Breast epithelium (tissue), 3 donors: ENCODE measurements around the gene SLC15A3.

Experiments
- POLR2A ChIP-seq: fragments of 450-650 bp; IDR thresholded peaks from one replicate; pipeline ENCODE4 v1.6.1; 2016; ENCODE audit warnings: antibody characterized with exemption, mild to moderate bottlenecking, moderate library complexity
- TF ChIP-seq, protein P1 (sequence below), 3 donors: fragments of 450-650 bp; IDR thresholded peaks; one replicate each; pipeline ENCODE4 v1.5.1; 2016 to 2017; ENCODE audit warnings: antibody characterized with exemption in 3 of 3, mild to moderate bottlenecking in 3 of 3, moderate library complexity in 3 of 3

DNA sequence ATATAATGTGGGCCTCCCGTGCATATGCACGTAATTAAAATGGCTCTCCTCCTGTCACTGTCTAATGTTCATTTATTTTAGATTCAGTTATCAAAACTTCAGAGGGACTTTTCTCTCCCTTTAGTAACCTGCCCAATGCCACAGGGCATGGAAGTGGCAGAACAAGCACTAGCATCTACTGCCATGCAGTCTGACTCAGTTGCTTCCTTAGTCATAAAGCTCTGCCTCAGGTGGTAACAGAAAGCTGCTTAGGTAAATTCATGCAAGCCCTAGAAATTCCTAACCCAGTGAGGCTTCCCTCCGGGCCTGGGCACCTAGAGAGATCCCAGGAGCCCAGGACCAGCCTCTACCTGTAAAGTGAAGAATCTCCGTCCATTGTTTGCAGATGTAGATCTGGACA is 54.5 kb downstream of the SLC15A3 start:
- TF ChIP-seq, protein P1, sequence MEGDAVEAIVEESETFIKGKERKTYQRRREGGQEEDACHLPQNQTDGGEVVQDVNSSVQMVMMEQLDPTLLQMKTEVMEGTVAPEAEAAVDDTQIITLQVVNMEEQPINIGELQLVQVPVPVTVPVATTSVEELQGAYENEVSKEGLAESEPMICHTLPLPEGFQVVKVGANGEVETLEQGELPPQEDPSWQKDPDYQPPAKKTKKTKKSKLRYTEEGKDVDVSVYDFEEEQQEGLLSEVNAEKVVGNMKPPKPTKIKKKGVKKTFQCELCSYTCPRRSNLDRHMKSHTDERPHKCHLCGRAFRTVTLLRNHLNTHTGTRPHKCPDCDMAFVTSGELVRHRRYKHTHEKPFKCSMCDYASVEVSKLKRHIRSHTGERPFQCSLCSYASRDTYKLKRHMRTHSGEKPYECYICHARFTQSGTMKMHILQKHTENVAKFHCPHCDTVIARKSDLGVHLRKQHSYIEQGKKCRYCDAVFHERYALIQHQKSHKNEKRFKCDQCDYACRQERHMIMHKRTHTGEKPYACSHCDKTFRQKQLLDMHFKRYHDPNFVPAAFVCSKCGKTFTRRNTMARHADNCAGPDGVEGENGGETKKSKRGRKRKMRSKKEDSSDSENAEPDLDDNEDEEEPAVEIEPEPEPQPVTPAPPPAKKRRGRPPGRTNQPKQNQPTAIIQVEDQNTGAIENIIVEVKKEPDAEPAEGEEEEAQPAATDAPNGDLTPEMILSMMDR (IDR thresholded peaks at IDR 0.05) = no peak
- TF ChIP-seq POLR2A = no peak
